Parathyroid adenoma (tissue), 2 donors: Measurements from ENCODE around the gene PIP5K1C.

ENCODE experiments used
- H2AFZ ChIP-seq: fragments of 300-600 bp; sonication (generic); one replicate; pipeline ENCODE4 v1.7.0; 2017; ENCODE audit warnings: antibody characterized with exemption, mild to moderate bottlenecking
- H3K27ac ChIP-seq: fragments of 300-600 bp; sonication (generic); one replicate; pipeline ENCODE4 v1.7.0; 2017
- H3K27me3 ChIP-seq: fragments of 300-600 bp; sonication (generic); one replicate; pipeline ENCODE4 v1.7.0; 2017; ENCODE audit warnings: low read length; ENCODE audit not compliant: control insufficient read depth, insufficient read depth
- H3K36me3 ChIP-seq: fragments of 300-600 bp; sonication (generic); one replicate; pipeline ENCODE4 v1.7.0; 2017; ENCODE audit warnings: low read length; ENCODE audit not compliant: control insufficient read depth, insufficient read depth
- H3K4me1 ChIP-seq: fragments of 300-600 bp; sonication (generic); one replicate; pipeline ENCODE4 v1.7.0; 2017; ENCODE audit warnings: control low read depth
- H3K4me2 ChIP-seq: fragments of 300-600 bp; sonication (generic); one replicate; pipeline ENCODE4 v1.7.0; 2017; ENCODE audit warnings: low read length
- H3K4me3 ChIP-seq: fragments of 300-600 bp; sonication (generic); one replicate; pipeline ENCODE4 v1.7.0; 2017; ENCODE audit warnings: low read depth, low read length
- H3K79me2 ChIP-seq: fragments of 300-600 bp; sonication (generic); one replicate; pipeline ENCODE4 v1.7.0; 2017; ENCODE audit warnings: control low read depth
- H3K9ac ChIP-seq: fragments of 300-600 bp; sonication (generic); one replicate; pipeline ENCODE4 v1.7.0; 2017; ENCODE audit warnings: mild to moderate bottlenecking
- H3K9me3 ChIP-seq: fragments of 300-600 bp; sonication (generic); one replicate; pipeline ENCODE4 v1.7.0; 2017; ENCODE audit warnings: low read length; ENCODE audit not compliant: control insufficient read depth
- CTCF ChIP-seq: fragments of 300-600 bp; sonication (generic); IDR thresholded peaks from one replicate; pipeline ENCODE4 v1.7.0; 2017; ENCODE audit warnings: antibody characterized with exemption, mild to moderate bottlenecking
- donor health status: primary hyperparathyroidism.

Gene PIP5K1C

GRCh38 chr19:3656073-3656746 lies 44.1 kb downstream of the PIP5K1C start:
- no peaks in the 10 kb centered on the region for H3K27me3 ChIP-seq
- no peak overlapping the region for H3K9ac ChIP-seq
- no peak overlapping the region for H3K27ac ChIP-seq
- no peaks in the 10 kb centered on the region for H3K4me1 ChIP-seq
- H3K4me2 ChIP-seq: no peak overlapping the region
- no peak overlapping the region for H2AFZ ChIP-seq
- peaks cover 2% of the 10 kb centered on the region for H3K79me2 ChIP-seq
- no peaks in the 10 kb centered on the region for H3K9me3 ChIP-seq
- H3K36me3 ChIP-seq: no peaks in the 10 kb centered on the region
- no peak overlapping the region for H3K4me3 ChIP-seq
- no peak for TF ChIP-seq CTCF

- H3K9me3 ChIP-seq: no peaks in the 10 kb centered on the region
- no peak overlapping the region for H2AFZ ChIP-seq
- no peaks in the 10 kb centered on the region for H3K4me1 ChIP-seq
- no peak overlapping the region for H3K9ac ChIP-seq
- no peak overlapping the region for H3K4me2 ChIP-seq
- H3K4me3 ChIP-seq: no peak overlapping the region
- H3K27ac ChIP-seq: no peak overlapping the region
- peaks cover 2% of the 10 kb centered on the region for H3K79me2 ChIP-seq
- TF ChIP-seq CTCF: no peak
- no peaks in the 10 kb centered on the region for H3K27me3 ChIP-seq
- no peaks in the 10 kb centered on the region for H3K36me3 ChIP-seq
Observed at GRCh38 chr19:3655402-3656072, 44.7 kb downstream of the PIP5K1C start.

- H2AFZ ChIP-seq: no peak overlapping the region
- H3K36me3 ChIP-seq: no peaks in the 10 kb centered on the region
- H3K9ac ChIP-seq: no peak overlapping the region
- H3K27me3 ChIP-seq: no peaks in the 10 kb centered on the region
- no peak overlapping the region for H3K27ac ChIP-seq
- no peak overlapping the region for H3K4me3 ChIP-seq
- peaks cover 2% of the 10 kb centered on the region for H3K79me2 ChIP-seq
- H3K4me2 ChIP-seq: no peak overlapping the region
- TF ChIP-seq CTCF: no peak
- H3K4me1 ChIP-seq: no peaks in the 10 kb centered on the region
- no peaks in the 10 kb centered on the region for H3K9me3 ChIP-seq
Observed at GRCh38 chr19:3653865-3654513, 46.3 kb downstream of the PIP5K1C start.

- Histone ChIP-seq H3K36me3 (no peaks in the 10 kb centered on the region), H3K9me3 (no peaks in the 10 kb centered on the region)
Observed at GRCh38 chr19:3653081-3653795, 47.0 kb downstream of the PIP5K1C start.

More at GRCh38 chr19:3653081-3653795, 47.0 kb downstream of the PIP5K1C start:
- Histone ChIP-seq H3K4me1 (no peaks in the 10 kb centered on the region), H3K79me2 (peaks cover 2% of the 10 kb centered on the region), H3K27me3 (no peaks in the 10 kb centered on the region), H3K9ac (no peak overlapping the region), H2AFZ (no peak overlapping the region), H3K4me3 (no peak overlapping the region), H3K4me2 (no peak overlapping the region), H3K27ac (no peak overlapping the region)
- no peak for TF ChIP-seq CTCF
